ENCODE data around the gene GABRG3. TPM values are rescaled to one million over a fixed set of nuclear protein-coding genes. Genes with fewer than 3 reads are reported as not detected.

Gene GABRG3
- total RNA-seq, 1 experiment from 2014 or later: 0.15 TPM

DNA sequence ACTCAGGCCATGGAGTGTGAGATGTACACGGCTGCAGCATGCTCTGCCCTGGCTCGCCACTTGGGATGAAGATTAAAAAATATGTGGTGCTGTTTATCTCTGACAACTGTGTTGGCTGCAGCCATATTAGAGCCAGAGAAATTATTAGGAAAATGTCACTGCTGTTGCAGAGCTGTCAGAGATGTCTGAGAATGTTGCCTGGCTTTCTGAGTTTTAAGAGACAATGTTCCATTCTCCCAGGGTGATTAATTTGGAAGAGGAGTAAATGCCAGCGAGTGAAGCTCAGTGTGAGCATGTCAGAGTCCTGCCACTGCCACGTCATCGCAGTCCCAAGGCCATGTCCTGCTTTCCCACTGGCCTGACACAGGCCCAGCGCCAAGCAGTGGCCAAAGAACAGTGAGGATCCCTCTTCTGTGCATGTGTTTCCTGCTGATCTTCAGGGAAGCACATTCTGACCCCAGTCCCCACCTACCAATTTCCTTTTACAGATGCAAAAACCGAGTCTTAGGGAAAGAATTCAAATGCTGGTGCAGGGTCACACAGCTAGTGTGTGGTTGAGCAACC lies 370.9 kb downstream of the GABRG3 start:
- no peaks in the 10 kb centered on the region for H3K79me2 ChIP-seq (ENCODE audit: insufficient read depth, low read length)
- no peak overlapping the region for H2BK5ac ChIP-seq (ENCODE audit: insufficient read length, low read length)
- no peaks in the 10 kb centered on the region for H3K9me3 ChIP-seq (ENCODE audit: control insufficient read depth, low read depth, low read length)
- H3K9ac ChIP-seq (ENCODE audit: extremely low read depth, insufficient read length, low read length): no peak overlapping the region
- H3K4me1 ChIP-seq (ENCODE audit: insufficient read depth, low read length): no peaks in the 10 kb centered on the region
- no peaks in the 10 kb centered on the region for H4K20me1 ChIP-seq (ENCODE audit: control insufficient read depth, insufficient read depth, insufficient read length)
- no peak overlapping the region for H3K18ac ChIP-seq (ENCODE audit: insufficient read length, low read depth, low read length)
- peaks cover 22 to 24% of the 10 kb centered on the region in 2 experiments for H3K4me1 Mint-ChIP-seq
- TF ChIP-seq, protein P1, sequence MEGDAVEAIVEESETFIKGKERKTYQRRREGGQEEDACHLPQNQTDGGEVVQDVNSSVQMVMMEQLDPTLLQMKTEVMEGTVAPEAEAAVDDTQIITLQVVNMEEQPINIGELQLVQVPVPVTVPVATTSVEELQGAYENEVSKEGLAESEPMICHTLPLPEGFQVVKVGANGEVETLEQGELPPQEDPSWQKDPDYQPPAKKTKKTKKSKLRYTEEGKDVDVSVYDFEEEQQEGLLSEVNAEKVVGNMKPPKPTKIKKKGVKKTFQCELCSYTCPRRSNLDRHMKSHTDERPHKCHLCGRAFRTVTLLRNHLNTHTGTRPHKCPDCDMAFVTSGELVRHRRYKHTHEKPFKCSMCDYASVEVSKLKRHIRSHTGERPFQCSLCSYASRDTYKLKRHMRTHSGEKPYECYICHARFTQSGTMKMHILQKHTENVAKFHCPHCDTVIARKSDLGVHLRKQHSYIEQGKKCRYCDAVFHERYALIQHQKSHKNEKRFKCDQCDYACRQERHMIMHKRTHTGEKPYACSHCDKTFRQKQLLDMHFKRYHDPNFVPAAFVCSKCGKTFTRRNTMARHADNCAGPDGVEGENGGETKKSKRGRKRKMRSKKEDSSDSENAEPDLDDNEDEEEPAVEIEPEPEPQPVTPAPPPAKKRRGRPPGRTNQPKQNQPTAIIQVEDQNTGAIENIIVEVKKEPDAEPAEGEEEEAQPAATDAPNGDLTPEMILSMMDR (conservative IDR thresholded peaks at IDR 0.05): no peak
- H2AK5ac ChIP-seq (ENCODE audit: insufficient read length, low read length): no peak overlapping the region
- H2BK12ac ChIP-seq (ENCODE audit: insufficient read length, low read depth, low read length): no peak overlapping the region
- no peak overlapping the region for H2AFZ ChIP-seq (ENCODE audit: low read length)
- no peak overlapping the region for H3K23ac ChIP-seq (ENCODE audit: insufficient read length, low read depth, low read length)
- H3K4me3 Mint-ChIP-seq: no peak overlapping the region
- no peak overlapping the region for H4K91ac ChIP-seq (ENCODE audit: insufficient read length, low read depth, low read length)
- no peaks in the 10 kb centered on the region for H3K27me3 ChIP-seq (ENCODE audit: insufficient read depth, low read length)
- DNase-seq: no peak
- no peaks in the 10 kb centered on the region for H3K23me2 ChIP-seq (ENCODE audit: insufficient read length, low read depth, low read length, poor library complexity, severe bottlenecking)
- no peak overlapping the region for H2BK20ac ChIP-seq (ENCODE audit: low read depth, low read length, poor library complexity, severe bottlenecking)
- H3T11ph ChIP-seq (ENCODE audit: low read length): no peak overlapping the region
- H4K5ac ChIP-seq (ENCODE audit: insufficient read length, low read depth, low read length): no peak overlapping the region
- no peak overlapping the region for H3K56ac ChIP-seq (ENCODE audit: insufficient read length, low read depth, low read length)
- peaks cover 11% of the 10 kb centered on the region; the same call in 1 of the 2 replicates for H3K27me3 Mint-ChIP-seq (ENCODE audit: low read depth)
- H3K36me3 Mint-ChIP-seq (ENCODE audit: insufficient read depth in 1 of 3, low read depth in 3 of 3): peaks cover 0 to 4% (median 0%) of the 10 kb centered on the region in 3 experiments; a peak in 2 of 7 replicates
- H2BK15ac ChIP-seq (ENCODE audit: low read depth, low read length): no peak overlapping the region
- no peak overlapping the region for H2BK120ac ChIP-seq (ENCODE audit: low read depth, low read length, poor library complexity, severe bottlenecking)
- no peak overlapping the region for H3K4ac ChIP-seq (ENCODE audit: low read depth, low read length)
- no peak overlapping the region for H3K14ac ChIP-seq (ENCODE audit: insufficient read depth, low read length)
- H3K9me3 Mint-ChIP-seq: peaks cover 2 to 4% of the 10 kb centered on the region in 2 experiments; a peak in 2 of 5 replicates
- H3K79me1 ChIP-seq (ENCODE audit: insufficient read depth, low read depth, low read length, poor library complexity, severe bottlenecking): no peaks in the 10 kb centered on the region
- H3K4me2 ChIP-seq (ENCODE audit: insufficient read depth, insufficient read length, low read length): no peak overlapping the region
- 0 out of 7 replicates have a peak overlapping the region, but pooled peaks of 1 of the 3 experiments have one; percentile 16 for H3K27ac Mint-ChIP-seq
- H3K27ac ChIP-seq (ENCODE audit: insufficient read length, low read depth, low read length): no peak overlapping the region
- no peak overlapping the region for H4K8ac ChIP-seq (replicated peaks; ENCODE audit: insufficient read length, low read depth, low read length)
- no CpG with 5 or more reads among the region's 7 CpGs for WGBS (ENCODE audit: extremely low coverage, insufficient read length, low lambda C conversion rate)
